ENCODE data around the gene GP1BB. TPM values are rescaled to one million over a fixed set of nuclear protein-coding genes. Genes with fewer than 3 reads are reported as not detected.
"Not testable (repeated sequence)": the region's sequence is repeated elsewhere in the genome, so short reads cannot be mapped to it uniquely, and the experiment has no call there.

The GP1BB gene
- polyA plus RNA-seq, 1 donor, result 22.8 TPM

DNA sequence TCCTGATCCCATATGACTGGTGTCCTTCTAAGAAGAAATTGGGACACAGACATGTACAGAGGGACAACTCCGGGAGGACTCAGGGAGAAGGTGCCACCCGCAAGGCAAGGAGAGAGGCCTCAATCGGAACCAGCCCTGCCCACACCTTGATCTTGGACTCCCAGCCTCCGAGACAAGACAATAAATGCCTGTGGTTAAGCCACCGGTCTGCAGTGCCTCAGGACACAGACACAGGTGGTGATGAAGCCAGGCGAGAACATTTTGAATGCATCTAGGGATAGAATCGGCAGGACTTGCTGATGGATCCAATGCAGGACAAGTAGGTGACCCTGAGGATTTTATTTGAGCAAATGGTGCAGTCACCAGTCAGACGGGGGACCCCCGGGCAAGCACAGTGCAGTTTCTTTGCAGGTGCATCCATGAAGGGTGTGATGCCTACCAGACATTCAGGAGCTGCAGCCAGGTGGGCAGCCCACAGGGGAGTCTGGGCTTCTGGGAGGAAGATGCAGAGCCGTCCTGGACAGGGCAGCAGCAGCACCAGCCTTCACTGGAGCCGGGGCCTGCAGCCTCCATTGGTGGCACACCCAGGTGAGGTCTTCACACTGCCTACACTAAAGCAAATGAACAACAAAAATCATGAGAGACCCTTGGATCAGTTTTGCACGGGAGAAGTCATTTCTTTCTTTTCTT, 29.2 kb upstream of the GP1BB start:
- no peak for DNase-seq

DNA sequence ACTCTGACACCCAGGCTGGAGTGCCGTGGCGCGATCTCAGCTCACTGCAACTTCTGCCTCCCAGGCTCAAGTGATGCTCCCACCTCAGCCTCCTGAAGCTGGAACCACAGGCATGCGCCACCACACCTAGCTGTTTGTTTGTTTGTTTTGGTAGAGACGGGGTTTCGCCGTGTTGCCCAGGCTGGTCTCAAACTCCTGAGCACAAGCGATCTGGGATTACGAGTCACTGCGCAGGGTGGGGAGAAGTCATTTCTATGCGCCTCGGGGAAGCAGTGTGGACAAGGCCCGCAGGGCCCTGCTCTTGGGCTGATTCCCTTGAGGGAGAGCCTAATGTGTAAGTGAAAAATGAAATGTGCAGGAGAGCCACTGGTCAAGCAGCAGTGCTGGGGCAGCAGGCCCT, 28.6 kb upstream of the GP1BB start:
- no peak for DNase-seq

DNA sequence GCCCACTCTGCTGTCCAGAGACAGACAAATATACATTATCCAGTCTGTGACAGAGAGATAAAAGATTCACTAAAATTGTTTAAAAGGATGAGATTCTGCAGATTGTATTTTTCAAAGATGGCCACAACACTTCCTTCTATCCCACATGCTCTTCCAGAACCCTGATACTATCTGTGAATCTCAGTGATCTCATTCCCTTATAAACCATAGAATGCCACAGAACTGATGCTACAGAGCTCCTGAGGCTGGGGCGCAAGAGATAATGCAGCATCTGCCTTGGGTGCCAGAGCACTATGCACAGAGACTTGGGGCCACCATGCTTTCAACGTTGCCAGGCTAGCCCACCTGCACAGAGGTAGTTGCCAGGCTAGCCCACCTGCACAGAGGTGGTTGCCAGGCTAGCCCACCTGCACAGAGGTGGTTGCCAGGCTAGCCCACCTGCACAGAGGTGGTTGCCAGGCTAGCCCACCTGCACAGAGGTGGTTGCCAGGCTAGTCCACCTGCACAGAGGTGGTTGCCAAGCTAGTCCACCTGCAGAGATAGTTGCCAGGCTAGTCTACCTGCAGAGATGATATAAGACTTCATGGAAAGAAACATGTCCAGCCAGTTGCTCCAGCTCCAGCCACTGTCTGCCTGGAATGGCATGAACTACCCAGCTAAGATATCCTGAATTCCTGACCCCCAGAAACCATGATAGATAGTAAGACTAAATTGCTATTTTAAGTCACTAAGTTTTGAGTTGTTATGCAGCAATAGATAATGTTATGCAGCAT, 26.6 kb upstream of the GP1BB start:
- no peak for DNase-seq

DNA sequence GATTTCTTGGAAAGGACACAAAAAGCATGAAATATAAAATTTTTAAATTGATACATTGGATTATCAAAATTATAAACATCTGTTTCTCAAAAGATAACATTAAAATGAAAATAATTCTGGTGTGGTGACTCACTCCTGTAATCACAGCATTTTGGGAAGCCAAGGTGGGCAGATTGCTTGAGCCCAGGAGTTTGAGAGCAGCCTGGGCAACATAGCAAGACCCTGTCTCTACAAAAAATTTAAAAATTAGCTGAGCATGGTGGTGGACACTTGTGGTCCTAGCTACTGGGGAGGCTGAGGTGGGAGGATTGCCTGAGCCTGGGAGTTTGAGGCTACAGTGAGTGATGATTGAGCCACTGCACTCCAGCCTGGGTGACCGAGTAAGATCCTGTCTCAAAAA, 25.5 kb upstream of the GP1BB start:
- DNase-seq, result not testable (repeated sequence)

DNA sequence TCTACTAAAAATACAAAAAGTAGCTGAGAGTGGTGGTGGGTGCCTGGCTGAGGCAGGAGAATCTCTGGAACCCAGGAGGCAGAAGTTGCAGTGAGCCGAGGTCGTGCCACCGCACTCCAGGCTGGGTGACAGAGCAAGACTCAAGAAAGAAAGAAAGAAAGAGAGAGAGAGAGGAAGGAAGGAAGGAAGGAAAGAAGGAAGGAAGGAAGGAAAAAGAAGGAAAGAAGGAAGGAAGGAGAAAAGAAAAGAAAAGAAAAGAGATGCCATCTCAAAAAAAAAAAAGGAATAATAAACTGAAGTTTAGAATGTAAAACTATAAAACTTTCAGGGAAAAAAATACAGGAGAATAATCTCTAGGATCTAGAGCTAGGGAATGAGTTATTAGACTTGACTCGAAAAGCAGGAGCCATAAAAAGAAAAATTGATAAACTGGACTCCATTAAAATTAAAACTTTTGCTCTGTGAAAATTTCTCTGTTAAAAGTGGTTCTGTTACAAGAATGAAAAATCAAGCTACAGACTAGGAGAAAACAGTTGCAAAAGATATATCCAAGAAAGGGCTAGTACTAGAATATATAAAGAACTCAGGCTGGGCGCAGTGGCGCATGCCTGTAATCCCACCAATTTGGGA, 22.4 kb upstream of the GP1BB start:
- DNase-seq, result no peak

DNA sequence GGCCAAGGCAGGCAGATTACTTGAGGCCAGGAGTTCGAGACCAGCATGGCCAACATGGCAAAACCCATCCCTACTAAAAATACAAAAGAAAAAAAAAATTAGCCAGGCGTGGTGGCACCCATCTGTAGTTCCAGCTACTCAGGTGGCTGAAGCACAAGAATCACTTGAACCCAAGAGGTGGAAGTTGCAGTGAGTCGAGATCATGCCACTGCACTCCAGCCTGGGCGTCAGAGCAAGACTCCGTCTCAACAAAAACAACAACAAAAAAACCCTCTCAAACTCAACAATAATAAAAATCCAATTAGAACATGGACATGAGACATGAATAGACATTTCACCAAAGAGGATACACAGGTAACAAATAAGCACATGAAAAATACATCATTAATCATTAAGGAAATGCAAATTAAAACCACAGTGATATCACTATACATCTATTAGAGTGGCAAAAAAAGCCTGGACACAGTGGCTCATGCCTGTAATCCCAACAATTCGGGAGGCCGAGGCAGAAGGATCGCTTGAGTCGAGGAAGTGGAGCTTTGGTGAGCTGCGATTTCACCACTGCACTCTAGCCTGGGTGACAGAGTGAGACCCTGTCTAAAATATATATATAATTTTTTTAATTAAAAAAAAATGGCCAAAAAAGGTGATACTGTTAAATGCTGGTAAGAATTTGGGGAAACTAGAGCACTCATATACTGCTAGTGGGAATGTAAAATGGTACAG, 21.8 kb upstream of the GP1BB start:
- no peak for DNase-seq

DNA sequence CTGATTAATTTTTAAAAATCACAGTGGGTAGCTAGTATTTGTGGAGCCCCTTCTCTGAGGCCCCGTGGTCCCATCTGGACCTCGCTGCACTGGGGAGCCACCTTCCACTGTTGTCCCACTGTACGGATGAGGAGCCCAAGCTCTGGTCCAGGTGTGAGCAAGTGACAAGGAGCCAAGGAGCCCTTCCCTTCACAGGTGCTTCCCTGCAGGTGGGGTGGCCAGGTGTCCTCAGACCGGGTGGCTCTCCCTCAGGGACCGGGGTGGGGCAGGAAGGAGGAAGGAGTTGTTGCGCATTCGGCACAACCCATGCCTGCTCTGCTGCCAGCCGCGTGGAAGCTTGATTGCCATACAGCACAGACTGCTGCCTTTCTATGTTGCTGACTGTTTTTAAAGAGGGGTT, 19.5 kb upstream of the GP1BB start:
- no peak for DNase-seq

DNA sequence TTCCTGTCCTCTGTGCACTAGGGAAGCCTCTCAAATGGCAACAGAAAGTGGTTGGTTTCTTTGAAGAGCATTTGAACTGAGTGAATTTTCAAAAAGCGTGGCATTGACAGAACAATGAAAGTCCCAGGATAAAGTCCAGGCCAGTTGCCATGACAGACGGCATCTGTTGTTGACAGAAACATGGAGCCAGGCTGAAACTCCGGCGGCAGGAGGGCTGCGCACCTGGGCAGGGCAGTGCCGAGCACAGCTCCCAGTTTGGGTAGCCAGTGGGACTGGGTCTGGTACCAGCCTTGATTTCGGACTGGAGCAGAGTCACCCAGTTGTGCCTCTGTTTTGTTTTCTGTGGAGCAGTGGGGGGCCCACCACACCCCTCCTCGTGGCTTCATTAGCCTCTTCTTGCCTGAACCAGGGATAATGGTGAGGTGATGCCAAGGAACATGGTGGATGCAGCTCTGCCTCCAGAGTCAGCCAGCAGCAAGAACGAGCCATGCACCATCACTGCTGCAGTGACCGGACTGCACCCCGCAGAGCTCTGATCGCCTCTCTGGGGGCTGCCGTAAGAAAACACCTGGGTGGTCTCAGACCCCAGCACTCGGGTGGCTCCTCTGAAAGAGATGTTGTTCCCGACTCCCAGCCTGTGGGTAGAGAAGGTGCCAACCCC, 18.9 kb upstream of the GP1BB start:
- DNase-seq, result no peak

DNA sequence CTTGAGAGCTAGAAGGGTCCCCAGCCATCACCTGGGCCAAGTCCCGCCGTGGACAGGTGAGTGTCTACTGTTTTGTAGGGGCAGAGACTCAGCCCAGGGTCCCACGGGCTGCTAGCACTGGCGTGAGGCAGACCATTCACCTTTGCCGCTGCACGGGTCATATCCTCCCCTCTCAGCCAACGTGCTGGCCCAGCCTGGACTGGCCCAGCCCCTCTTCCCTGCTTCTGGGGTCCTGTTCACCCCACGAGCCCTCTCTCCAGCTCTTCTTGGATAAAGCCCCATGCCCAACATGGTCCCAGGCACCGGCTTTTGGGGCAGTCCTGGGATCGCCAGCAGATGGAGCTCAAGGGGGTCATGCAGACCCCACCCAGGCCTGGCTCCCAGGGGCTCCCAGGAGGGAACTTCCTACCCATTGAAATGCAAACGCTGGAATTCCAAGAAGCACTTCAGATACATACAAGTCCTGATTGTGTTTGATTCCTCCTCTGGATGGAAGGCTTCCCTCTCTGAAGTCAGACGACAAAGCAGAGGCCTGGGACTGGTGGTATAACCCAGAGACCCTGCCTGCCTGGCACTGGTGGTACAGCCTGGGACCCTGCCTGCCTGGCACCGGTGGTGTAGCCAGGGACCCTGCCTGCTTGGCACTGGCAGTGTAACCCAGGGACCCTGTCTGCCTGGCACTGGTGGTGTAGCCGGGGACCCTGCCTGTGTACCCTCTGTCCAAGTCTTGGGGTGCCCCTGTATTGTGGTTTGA, 18.0 kb upstream of the GP1BB start:
- DNase-seq, result no peak

DNA sequence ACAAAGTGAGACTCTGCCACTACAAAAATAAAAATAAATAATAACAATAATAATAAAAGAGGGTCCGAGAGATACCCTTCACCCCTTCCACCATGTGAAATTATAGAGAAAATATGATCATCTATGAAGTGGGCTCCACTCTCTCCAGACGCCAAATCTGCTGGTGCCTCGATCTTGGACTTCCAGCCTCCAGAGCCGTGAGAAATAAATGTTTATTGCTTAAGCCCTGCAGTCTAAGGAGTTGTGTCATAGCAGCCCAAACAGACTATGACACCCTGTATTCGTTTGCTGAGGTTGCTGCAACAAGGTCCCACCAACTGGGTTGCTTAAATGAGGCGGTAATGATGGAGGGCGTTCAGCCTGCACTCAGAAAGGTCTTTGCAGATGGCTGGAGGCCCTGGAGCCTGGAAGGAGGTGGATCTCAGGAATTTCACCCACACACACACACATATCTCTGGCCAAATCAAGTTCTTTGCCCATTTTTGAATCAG, 16.6 kb upstream of the GP1BB start:
- no peak for DNase-seq

DNA sequence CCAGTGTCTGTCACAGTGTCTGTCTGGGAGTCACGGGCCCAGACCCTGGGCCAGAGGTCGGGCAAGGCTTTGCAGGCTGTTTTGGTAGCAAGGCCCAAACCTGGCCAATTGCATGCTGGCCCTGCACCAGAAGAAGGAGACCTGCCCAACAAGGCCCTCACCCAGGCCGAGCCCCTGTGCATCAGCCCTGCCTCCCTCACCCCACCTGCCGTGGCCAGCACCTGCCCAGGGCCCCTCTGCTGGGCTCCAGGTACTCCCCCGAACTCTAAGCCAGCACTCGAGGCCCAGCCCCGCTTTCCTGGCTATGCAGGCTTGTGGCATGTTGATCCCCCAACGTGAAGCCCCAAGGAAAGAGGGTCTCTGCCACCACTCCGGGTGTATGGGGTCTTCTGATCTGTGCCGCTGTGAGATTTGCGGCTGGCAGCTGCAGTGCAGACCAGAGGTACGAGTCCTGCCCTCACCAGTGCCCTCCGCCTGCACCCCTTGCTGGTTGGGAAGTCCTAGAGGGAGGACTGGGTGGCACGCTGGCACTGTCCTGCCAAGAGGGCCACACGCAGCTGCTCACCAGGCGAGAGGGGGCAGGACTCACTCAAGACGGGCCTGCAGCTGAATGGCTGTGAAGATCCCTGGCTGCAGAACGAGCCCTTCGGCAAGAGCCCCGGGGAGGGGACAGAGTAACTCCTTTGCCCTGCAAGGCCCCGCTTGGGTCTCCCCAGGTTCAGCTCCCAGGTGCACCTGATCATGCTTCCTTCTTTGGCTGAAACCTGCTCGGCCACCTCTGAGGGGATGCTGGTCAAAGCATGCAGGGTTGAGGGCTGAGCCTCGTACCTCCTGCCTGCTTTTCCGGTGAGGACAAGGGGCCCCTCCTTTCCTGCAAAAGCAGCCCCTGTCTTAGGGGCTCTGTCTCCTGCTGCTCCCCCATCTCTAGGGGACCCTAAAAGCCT, 15.7 kb upstream of the GP1BB start:
- DNase-seq, result no peak

DNA sequence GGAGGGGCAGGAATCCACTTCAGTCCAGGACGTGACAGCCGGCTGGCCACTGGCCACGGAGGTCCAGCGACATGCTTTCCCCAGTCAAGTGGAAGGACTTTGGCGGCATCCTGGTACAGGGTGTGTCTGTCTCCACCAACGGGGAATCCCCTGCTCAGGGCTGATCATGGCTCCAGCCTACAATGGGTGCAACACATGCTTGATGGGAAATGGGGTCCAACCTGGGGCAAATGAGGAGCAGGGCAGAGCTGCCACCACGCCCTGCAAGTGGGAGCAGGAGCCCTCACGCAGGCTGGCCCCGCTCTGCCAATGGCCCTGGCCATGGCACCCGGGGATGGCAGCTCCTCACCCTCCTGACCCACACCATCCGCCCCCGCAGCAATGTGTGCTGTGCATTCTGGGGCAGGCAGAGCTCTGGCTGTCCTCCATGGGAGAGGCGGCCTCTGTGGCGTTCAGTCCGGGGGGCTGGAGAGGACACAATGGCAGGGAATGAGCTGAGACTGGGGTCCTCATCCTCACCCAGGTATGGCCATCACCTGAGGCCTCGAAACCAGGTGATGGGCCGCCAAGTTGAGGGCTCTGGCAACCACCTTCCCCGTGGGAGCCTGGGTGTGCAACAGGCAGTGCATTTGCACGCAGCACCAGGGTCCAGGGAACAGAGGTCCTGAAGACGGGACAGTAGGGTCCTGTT, 14.9 kb upstream of the GP1BB start:
- DNase-seq, result no peak

DNA sequence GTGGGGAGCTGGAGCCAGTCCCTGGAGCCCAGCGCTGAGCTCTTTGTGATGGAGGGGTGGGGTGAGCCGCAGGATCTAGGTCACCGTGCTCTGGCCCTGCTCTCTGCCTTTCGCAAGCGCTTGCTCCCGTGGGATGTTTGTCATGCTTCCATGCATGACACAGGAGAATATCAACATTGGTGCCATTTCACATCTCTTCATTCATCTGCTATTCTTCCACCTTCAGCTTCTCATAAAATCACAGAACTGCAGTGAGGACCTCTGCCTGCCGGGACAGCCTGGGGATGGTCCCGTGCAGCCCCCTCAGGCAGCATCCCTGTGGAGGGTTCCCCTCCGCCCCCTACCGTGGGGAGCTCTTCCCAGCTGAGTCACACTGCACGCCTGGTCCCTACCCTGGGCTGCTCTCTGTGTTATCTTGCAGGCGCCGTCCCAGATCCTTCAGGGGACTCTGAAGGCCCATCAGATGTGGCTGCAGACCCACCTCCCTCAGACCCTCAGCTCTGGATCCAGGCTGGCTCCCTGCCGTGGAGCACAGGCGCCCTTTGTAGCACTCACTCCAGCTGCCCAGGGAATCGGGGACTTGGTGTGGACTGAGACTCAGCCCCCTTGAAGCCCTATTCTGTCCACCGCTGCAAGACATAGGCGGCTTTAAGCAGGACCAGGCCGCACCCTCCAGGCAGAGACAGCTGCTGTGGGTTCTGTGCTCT, 14.1 kb upstream of the GP1BB start:
- DNase-seq, result no peak

DNA sequence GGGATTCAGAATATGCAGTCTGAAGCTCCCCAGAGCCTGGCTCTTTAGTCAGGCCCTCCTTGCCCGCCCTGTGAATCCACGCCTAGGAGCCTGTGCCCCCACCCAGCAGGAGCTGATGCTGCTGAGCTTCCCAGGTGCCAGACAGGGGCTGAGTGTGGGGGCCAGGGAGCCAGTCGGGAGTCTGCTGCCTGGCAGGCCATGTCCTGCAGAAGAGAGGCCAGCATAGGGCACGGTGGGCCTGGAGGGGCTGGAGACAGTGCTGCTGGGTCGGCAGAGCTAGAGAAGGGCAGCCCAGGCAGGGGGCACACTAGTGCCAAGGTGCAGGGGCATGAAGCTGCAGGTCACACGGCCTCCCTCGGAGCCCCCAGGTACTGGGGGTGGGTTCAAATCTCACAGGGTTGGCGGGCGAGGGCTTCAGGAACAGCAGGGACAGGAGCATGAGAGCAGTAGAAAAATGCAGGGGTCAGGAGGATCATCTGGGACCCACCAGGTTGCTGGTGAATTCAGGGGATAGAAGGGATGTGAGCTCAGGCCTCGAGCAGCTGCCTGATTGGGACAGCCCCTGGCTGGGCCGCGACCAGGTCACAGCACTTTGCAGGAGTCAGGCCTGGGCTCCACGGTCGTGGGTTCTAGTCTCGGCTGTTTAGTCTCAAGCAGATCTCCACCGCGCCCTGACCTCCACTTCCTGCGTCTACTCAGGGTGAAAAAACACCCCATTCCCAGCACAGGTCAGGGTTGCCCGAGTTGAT, 13.1 kb upstream of the GP1BB start:
- no peak for DNase-seq

DNA sequence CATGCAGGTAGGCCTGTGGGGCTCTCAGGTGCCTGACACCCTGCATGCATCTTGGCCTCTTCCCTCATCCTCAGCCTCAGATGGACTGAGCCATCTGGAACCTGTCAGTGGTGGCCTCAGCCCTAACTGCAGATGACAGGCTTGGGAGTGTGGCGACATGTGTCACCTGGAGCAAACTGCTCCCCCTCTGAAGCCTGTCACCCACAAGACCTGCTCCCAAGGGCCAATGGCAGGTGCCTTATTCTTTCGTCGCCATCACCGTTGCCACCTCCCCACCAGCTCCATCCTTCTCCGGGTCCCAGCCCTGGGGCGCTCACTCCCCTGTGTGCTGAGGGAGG, 12.6 kb upstream of the GP1BB start:
- no peak for DNase-seq

DNA sequence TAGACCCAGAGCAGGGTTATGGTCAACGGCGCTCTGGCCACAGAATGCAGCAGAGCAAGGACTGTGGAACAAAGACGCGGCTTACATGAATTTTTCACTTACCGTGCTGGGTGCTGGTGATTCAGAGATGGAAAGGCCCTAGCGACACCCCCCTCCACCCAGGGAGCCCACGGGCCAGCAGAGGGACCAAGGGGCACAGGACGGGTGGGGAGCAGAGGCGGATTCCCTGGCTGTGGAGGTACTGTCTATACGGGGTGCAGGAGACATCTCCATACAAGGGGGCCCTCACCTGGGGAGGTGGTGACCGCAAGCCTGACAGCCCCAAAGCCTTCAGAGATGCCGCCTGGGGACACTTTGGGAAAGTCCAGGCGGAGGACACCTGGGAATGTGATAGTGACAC, 10.1 kb upstream of the GP1BB start:
- no peak for DNase-seq

DNA sequence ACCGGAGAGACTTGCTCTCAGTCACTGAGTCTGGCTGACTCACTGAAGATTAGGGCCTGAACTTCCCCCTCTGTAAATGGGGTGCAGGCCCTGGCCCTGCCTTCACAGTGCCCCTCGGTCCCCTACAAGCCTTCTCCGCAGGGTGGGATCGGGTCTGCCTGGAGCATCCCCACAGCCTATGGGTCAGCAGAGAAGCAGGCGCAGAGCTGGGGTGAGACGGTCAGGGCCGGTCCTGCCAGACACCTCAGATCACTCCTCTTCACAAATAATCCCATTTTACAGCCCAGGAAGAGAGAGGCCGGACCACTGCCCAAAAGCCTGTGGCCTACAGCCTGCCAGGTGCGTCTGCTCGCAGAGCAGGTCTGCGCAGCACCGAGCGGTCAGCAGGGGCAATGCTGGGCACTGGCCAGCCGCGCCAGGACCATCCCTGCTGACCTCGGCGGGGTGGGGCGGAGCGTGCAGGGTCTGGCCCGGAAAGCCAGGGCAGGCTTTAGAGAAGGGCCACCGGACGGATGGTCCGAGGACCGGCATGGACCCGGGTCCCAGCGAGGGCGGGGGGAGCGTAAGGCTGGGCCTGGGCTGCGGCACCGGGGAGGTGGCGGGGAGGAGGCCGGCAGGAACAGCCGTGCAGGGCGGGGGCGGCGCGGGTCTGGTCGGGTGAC, 9.6 kb upstream of the GP1BB start:
- no peak for DNase-seq

Measured in hindlimb muscle (tissue), 1 donor.